Upper lobe of right lung (tissue), 1 donor: ENCODE results near the gene INPP5E. TPM values are rescaled to one million over a fixed set of nuclear protein-coding genes. Genes with fewer than 3 reads are reported as not detected.

Experiments
- ATAC-seq: fragments of 200-7000 bp; cut with Tn5 transposase; one replicate; pipeline ENCODE4 v1.9.1; 2020; ENCODE audit warnings: mild to moderate bottlenecking, moderate library complexity
- DNase-seq: peaks from one replicate; pipeline ENCODE4 v3.0.0-alpha.2; 2020
- H3K27ac ChIP-seq: fragments of 200-600 bp; one replicate; pipeline ENCODE4 v1.8.0; 2022
- H3K27me3 ChIP-seq: fragments of 200-600 bp; one replicate; pipeline ENCODE4 v1.8.0; 2022; ENCODE audit warnings: mild to moderate bottlenecking
- H3K36me3 ChIP-seq: fragments of 200-600 bp; one replicate; pipeline ENCODE4 v1.8.0; 2022
- H3K4me1 ChIP-seq: fragments of 200-600 bp; one replicate; pipeline ENCODE4 v1.8.0; 2022
- H3K4me3 ChIP-seq: fragments of 200-600 bp; one replicate; pipeline ENCODE4 v1.8.0; 2022; ENCODE audit warnings: mild to moderate bottlenecking
- H3K9me3 ChIP-seq: fragments of 200-600 bp; one replicate; pipeline ENCODE4 v1.8.0; 2022
- intact Hi-C: fragments of 100-400 bp; cut with DNase I; formaldehyde crosslinking; loops from one replicate; pipeline ENCODE4 v1.11.0; 2022
- total RNA-seq: library from RNA; stranded (reverse); fragmentation: NEBNext Ultra II Directional; extraction: Animal tissue kit (Norgen Biotek cat#: 25700); gene quantifications from one replicate; pipeline ENCODE4 v1.2.1, GENCODE V29; 2021
- TF ChIP-seq, protein P1 (sequence below): fragments of 200-600 bp; IDR thresholded peaks from one replicate; pipeline ENCODE4 v1.8.0; 2022; ENCODE audit warnings: antibody characterized with exemption
- donor health status: DM: no; HTN: yes; CAD: no; lungs with severe emphysema.

INPP5E gene
- total RNA-seq, 1 donor from 2014 or later: 13.0 TPM

DNA sequence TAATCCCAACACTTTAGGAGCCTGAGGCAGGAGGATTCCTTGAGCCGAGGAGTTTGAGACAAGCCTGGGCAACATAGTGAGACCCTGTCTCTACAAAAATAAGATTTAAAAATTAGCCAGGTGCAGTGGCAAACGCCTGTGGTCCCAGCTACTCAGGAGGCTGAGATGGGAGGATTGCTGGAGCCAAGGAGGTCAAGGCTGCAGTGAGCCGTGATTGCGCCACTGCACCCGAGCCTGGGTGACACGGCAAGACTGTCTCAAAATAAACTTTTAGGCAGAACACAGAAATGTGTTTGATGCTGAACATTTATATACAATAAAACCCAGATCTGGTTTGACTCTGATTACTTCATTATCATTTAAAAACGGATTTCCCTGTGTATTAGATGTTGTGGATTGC is 34.2 kb downstream of the INPP5E start:
- no peak for DNase-seq
- TF ChIP-seq, protein P1, sequence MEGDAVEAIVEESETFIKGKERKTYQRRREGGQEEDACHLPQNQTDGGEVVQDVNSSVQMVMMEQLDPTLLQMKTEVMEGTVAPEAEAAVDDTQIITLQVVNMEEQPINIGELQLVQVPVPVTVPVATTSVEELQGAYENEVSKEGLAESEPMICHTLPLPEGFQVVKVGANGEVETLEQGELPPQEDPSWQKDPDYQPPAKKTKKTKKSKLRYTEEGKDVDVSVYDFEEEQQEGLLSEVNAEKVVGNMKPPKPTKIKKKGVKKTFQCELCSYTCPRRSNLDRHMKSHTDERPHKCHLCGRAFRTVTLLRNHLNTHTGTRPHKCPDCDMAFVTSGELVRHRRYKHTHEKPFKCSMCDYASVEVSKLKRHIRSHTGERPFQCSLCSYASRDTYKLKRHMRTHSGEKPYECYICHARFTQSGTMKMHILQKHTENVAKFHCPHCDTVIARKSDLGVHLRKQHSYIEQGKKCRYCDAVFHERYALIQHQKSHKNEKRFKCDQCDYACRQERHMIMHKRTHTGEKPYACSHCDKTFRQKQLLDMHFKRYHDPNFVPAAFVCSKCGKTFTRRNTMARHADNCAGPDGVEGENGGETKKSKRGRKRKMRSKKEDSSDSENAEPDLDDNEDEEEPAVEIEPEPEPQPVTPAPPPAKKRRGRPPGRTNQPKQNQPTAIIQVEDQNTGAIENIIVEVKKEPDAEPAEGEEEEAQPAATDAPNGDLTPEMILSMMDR: no peak
- intact Hi-C loops: no loop called here
- no peaks in the 10 kb centered on the region for H3K9me3 ChIP-seq
- H3K27ac ChIP-seq: no peak overlapping the region
- H3K27me3 ChIP-seq: no peaks in the 10 kb centered on the region
- peaks cover 46% of the 10 kb centered on the region for H3K36me3 ChIP-seq
- H3K4me1 ChIP-seq: peaks cover 13% of the 10 kb centered on the region
- ATAC-seq: no peak
- H3K4me3 ChIP-seq: no peak overlapping the region

DNA sequence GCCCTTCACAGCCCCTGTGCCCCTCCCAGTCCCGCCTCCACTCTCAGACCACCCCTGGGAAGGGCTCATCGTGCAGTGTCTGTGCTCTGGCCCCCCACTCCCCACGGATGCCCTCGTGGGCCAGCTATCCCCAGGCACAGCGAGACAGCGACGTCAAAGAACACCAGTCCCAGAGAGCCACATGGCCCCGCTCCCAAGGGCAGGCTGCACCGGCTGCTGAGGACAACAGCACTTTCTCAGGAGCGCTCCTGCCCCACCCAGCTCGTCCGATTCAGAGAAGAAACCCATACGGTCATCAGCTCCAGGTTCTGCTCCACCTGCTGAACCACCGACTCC is 34.9 kb downstream of the INPP5E start:
- Histone ChIP-seq H3K36me3 (peaks cover 46% of the 10 kb centered on the region), H3K4me3 (no peak overlapping the region), H3K27me3 (no peaks in the 10 kb centered on the region), H3K27ac (no peak overlapping the region), H3K9me3 (no peaks in the 10 kb centered on the region), H3K4me1 (peaks cover 16% of the 10 kb centered on the region)
- intact Hi-C loops: no loop called here
- DNase-seq (no peak), ATAC-seq (no peak)
- TF ChIP-seq, protein P1: no peak

DNA sequence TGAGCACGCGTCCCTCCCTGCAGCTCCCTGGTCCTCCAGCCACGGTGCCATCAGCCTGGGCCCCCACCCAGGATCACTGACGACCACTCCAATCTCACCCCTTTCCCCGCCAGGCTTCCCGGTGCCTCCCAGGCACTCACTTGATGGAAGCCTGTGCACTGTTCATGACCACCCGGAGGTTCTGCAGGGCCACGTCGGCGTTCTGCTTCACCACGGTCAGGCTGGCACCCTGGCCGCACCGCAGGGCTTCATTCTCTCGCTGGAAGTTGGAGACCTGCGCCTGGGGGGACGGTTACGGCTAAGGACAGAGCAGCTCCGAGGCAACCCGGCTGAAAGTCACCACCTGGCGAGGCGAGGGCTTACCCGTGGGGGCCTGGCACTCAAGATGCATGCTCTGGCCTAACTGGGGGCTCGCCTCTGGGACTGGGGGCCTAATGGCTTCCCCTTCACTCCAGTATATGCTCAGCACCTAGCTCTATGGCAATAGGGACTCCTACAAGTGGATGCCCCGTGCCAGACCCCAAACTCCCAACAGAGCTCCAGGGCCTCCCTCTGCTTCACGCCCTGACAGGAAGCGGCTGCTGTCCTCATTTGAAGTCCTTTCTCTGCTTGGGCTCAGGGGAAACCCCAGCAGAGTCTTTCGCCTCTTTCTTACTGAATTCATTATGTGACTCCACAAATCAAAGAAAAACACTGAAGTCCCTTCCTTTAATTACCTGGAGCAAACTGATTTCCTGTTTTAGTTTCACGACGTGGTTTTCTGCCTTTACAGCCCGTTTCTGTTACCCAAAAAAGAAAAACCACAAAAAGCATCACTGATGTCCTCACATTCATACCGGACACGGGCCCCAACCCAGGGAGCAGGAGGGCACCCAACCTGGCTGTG is 35.5 kb downstream of the INPP5E start:
- Histone ChIP-seq H3K36me3 (peaks cover 46% of the 10 kb centered on the region), H3K27ac (no peak overlapping the region), H3K4me1 (peaks cover 13% of the 10 kb centered on the region), H3K9me3 (no peaks in the 10 kb centered on the region), H3K4me3 (no peak overlapping the region), H3K27me3 (no peaks in the 10 kb centered on the region)
- DNase-seq: no peak
- TF ChIP-seq, protein P1: no peak
- no peak for ATAC-seq
- intact Hi-C loops: no loop called here

DNA sequence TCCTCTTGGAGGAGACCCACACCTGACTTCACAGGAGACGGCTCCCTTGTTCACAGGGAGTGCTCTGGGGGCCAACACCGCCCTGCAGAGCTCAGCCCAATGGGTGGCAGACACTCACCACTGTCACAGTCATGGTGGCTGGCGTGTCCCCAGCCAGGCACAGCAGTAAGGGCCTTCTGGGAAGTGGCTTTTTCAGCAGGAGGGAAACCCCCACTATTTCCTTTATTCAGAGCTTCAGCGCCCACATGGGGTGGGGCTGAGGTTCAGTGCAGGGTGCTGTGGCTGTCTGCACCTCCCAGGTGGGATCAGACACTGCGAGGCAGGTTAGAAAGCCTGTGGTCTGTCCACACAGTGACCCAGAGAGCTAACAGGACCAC is 36.1 kb downstream of the INPP5E start:
- Histone ChIP-seq H3K27me3 (no peaks in the 10 kb centered on the region), H3K9me3 (no peaks in the 10 kb centered on the region), H3K4me3 (no peak overlapping the region), H3K36me3 (peaks cover 46% of the 10 kb centered on the region), H3K27ac (no peak overlapping the region), H3K4me1 (peaks cover 15% of the 10 kb centered on the region)
- no peak for ATAC-seq
- DNase-seq: no peak
- intact Hi-C loops: no loop called here
- TF ChIP-seq, protein P1: no peak

DNA sequence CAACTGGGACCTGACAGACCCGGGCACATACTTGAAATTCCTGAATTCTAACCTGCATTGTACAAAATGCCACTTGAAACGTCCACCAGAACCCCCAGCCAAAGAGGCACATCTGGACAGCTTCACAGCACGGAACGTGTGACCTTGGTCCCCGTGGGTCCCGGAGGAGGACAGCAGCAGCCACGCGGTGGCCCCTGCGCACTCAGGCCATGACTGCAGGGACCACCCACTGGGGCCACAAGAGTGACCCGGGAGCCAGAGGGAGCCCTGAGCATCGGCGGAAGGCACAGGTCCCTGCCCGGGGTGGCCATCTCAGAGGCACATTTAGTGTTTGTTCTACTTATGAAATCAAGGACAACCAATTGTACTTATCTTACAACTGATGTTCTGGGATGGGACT is 37.6 kb downstream of the INPP5E start:
- ATAC-seq: no peak
- H3K36me3 ChIP-seq: peaks cover 41% of the 10 kb centered on the region
- H3K27ac ChIP-seq: no peak overlapping the region
- intact Hi-C loops: no loop called here
- TF ChIP-seq, protein P1: no peak
- H3K27me3 ChIP-seq: no peaks in the 10 kb centered on the region
- no peak overlapping the region for H3K4me3 ChIP-seq
- no peak for DNase-seq
- peaks cover 18% of the 10 kb centered on the region for H3K4me1 ChIP-seq
- no peaks in the 10 kb centered on the region for H3K9me3 ChIP-seq
